B cell (primary cell): ENCODE results near the gene TRIM47. TPM values are rescaled to one million over a fixed set of nuclear protein-coding genes. Genes with fewer than 3 reads are reported as not detected.

ENCODE experiments used
- ATAC-seq: fragments of 200-7000 bp; cut with Tn5 transposase; one replicate; pipeline ENCODE4 v1.10.0; 2021; ENCODE audit warnings: low read depth, mild to moderate bottlenecking, moderate number of reproducible peaks, moderate library complexity
- CTCF ChIA-PET: fragments of 350-600 bp; sonication (Branson Sonifier 250); formaldehyde crosslinking; loops from one replicate; lab custom pipeline; 2021; ENCODE audit warnings: antibody characterized with exemption, inconsistent platforms; lab: Charles Lee
- POLR2A ChIA-PET: fragments of 350-600 bp; sonication (Branson Sonifier 250); formaldehyde crosslinking; loops from one replicate; lab custom pipeline; 2021; ENCODE audit warnings: antibody characterized with exemption; lab: Charles Lee
- DNase-seq: peaks from one replicate; pipeline ENCODE4 v3.0.0; 2013
- H2AFZ ChIP-seq: 2 replicates; pipeline ENCODE4 v1.6.1; 2012; ENCODE audit warnings: mild to moderate bottlenecking, low read depth, low read length; ENCODE audit not compliant: insufficient read depth, poor library complexity, severe bottlenecking
- H3K27ac ChIP-seq, 2 donors: 1 replicate in 1 of 2; 2 replicates in 1 of 2; pipeline ENCODE4 v1.5.1; 2012 to 2013; ENCODE audit warnings: low read length in 2 of 2, mild to moderate bottlenecking in 2 of 2, moderate library complexity in 1 of 2
- H3K27me3 ChIP-seq, 4 experiments: fragments of 200-600 bp in 1 of 4; sonication (generic) in 1 of 4; replicated peaks in 1 of 4; 1 replicate in 2 of 4; 2 replicates in 2 of 4; pipeline versions ENCODE4 v1.6.1 to v1.7.0; 2013 to 2016; ENCODE audit warnings: low read length in 3 of 4, mild to moderate bottlenecking in 2 of 4, mixed read lengths in 1 of 4, moderate library complexity in 1 of 4; ENCODE audit not compliant: insufficient read depth in 4 of 4, control insufficient read depth in 3 of 4; ENCODE audit errors: control extremely low read depth in 1 of 4
- H3K36me3 ChIP-seq, 2 experiments: replicated peaks in 1 of 2; 1 replicate in 1 of 2; 2 replicates in 1 of 2; pipeline versions ENCODE4 v1.6.1 to v1.7.1; 2013; ENCODE audit warnings: low read length in 1 of 2; ENCODE audit not compliant: insufficient read depth in 2 of 2, control insufficient read depth in 1 of 2; ENCODE audit errors: control extremely low read depth in 1 of 2, extremely low read depth in 1 of 2
- H3K4me1 ChIP-seq, 2 donors: fragments of 200-600 bp in 1 of 2; sonication (generic) in 1 of 2; 1 replicate in 1 of 2; 2 replicates in 1 of 2; pipeline versions ENCODE4 v1.5.1 to v1.6.1; 2013 to 2017; ENCODE audit warnings: low read length in 2 of 2; ENCODE audit not compliant: control insufficient read depth in 2 of 2, insufficient read depth in 2 of 2
- H3K4me2 ChIP-seq: replicated peaks from 2 replicates; pipeline ENCODE3; 2012; ENCODE audit warnings: mild to moderate bottlenecking, low read depth, low read length; ENCODE audit not compliant: poor library complexity, severe bottlenecking
- H3K4me3 ChIP-seq, 5 experiments: fragments of 200-600 bp in 1 of 5; sonication (generic) in 1 of 5; 1 replicate in 3 of 5; 2 replicates in 2 of 5; pipeline versions ENCODE4 v1.5.1 to v1.7.0; 2011 to 2016; ENCODE audit warnings: low read length in 4 of 5, mild to moderate bottlenecking in 4 of 5, low read depth in 2 of 5, control low read depth in 1 of 5, moderate library complexity in 1 of 5; ENCODE audit not compliant: insufficient read depth in 1 of 5; ENCODE audit errors: control extremely low read depth in 1 of 5, extremely low read depth in 1 of 5
- H3K79me2 ChIP-seq: fragments of 200-600 bp; sonication (generic); one replicate; pipeline ENCODE4 v1.6.0; 2016; ENCODE audit warnings: low read length; ENCODE audit not compliant: control insufficient read depth, insufficient read depth
- H3K9ac ChIP-seq: fragments of 200-600 bp; sonication (generic); 2 replicates; pipeline ENCODE4 v1.6.1; 2017; ENCODE audit warnings: mild to moderate bottlenecking, low read length, moderate library complexity
- H3K9me3 ChIP-seq, 3 donors: one replicate each; pipeline versions ENCODE4 v1.6.1 to v1.7.1; 2013; ENCODE audit warnings: low read length in 2 of 3; ENCODE audit not compliant: control insufficient read depth in 2 of 3, insufficient read depth in 1 of 3; ENCODE audit errors: control extremely low read depth in 1 of 3
- H4K20me1 ChIP-seq: 2 replicates; pipeline ENCODE4 v1.6.0; 2012; ENCODE audit warnings: mild to moderate bottlenecking, low read length; ENCODE audit not compliant: insufficient read depth, control insufficient read depth, poor library complexity, severe bottlenecking
- H3K27ac Mint-ChIP-seq: one replicate; pipeline ENCODE4 v1.8.0; 2021; ENCODE audit warnings: mixed read lengths
- H3K27me3 Mint-ChIP-seq: one replicate; pipeline ENCODE4 v1.8.0; 2021; ENCODE audit warnings: mixed read lengths
- H3K4me1 Mint-ChIP-seq: one replicate; pipeline ENCODE4 v1.8.0; 2021; ENCODE audit warnings: mixed read lengths
- H3K4me3 Mint-ChIP-seq: one replicate; pipeline ENCODE4 v1.8.0; 2021; ENCODE audit warnings: mixed read lengths
- H3K9me3 Mint-ChIP-seq: one replicate; pipeline ENCODE4 v1.8.0; 2022; ENCODE audit warnings: mixed read lengths; ENCODE audit not compliant: insufficient read depth
- EZH2 ChIP-seq: IDR thresholded peaks from 2 replicates; pipeline ENCODE4 v1.6.1; 2012; ENCODE audit warnings: borderline replicate concordance, low read depth, mild to moderate bottlenecking, moderate library complexity, low read length; ENCODE audit not compliant: insufficient read depth, poor library complexity, severe bottlenecking
- WGBS: methylation state at CpG from one replicate; pipeline ENCODE4 v1.1.5; 2013; ENCODE audit warnings: missing lambda C conversion rate; ENCODE audit not compliant: insufficient coverage; 5-methylcytosine and 5-hydroxymethylcytosine counted together
- intact Hi-C: fragments of 100-400 bp; cut with micrococcal nuclease; formaldehyde crosslinking; loops from one replicate; pipeline ENCODE4 v1.10.0; 2022
- polyA plus RNA-seq: library from polyadenylated mRNA; depleted of rRNA; stranded (reverse); fragments of >200 nt; gene quantifications from 2 replicates; pipeline ENCODE4 v1.2.3, GENCODE V29; 2012
- total RNA-seq, 2 donors: library from RNA; stranded (reverse); fragments of 120-200 nt in 1 of 2; gene quantifications; 1 replicate in 1 of 2; 2 replicates in 1 of 2; pipeline versions ENCODE4 v1.2.3 to v1.2.4, GENCODE V29; 2013 to 2022
- TF ChIP-seq, protein P1 (sequence below): fragments of 200-600 bp; IDR thresholded peaks from one replicate; pipeline ENCODE4 v1.8.0; 2022; ENCODE audit warnings: antibody characterized with exemption, mild to moderate bottlenecking

Gene TRIM47
- total and polyA plus RNA-seq, 2 donors (not counting 1 experiment from before 2014, with no cell fraction given), result 6.4 to 8.3 TPM

DNA sequence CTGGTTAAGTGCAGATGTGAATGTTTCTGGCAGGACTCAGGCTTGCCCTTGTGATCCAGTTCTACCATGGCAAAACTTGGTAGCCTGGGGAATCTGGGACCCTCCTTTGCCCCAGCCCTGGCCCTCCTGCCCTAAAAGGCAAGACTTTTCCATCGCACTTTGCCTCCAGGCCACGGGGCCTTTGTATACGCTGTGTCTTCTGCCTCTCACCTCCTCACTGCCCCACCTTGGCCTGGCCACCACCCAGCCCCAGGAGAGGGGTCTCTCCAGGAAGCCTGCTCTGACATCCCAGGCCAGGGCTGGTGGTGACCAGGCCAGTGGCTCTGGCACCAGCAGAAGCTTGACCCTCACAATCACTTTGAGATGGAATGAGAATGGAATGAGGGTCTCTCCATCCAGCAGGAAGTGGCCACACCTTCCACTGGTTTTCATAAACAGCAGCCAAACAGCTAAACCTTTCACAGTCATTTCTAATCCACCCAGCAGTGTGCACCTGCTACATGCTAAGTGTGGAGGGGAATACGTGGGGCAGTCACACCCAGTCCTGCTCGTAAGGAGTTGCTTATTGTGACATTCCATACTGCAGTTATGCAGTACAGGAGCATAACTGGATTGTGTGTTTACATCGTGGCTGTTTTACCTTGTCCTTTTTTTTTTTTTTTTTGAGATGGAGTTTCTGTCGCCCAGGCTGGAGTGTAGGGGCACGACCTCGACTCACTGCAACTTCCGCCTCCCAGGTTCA lies 27.9 kb upstream of the TRIM47 start:
- Histone ChIP-seq H4K20me1 (no peaks in the 10 kb centered on the region), H3K9ac (no peak overlapping the region)

More for the DNA sequence above, 27.9 kb upstream of the TRIM47 start:
- no peak overlapping the region for H3K4me3 ChIP-seq
- no peaks in the 10 kb centered on the region for H3K9me3 Mint-ChIP-seq
- H3K79me2 ChIP-seq, result peaks cover 14% of the 10 kb centered on the region
- H3K27me3 ChIP-seq, result no peaks in the 10 kb centered on the region
- ChIA-PET POLR2A (interaction anchor here (0.7 to 1.2 kb wide), 2 partner anchors 52 to 450 kb away, joined by 3 to 4 read pairs; partner anchors contain the start of gene WBP2), CTCF (interaction anchor here (0.7 to 4.6 kb wide), 15 partner anchors 10 to 160 kb away, joined by 3 to 66 read pairs (median 5); partner anchors contain the start of genes ACOX1, FBF1, TEN1 and TRIM65)
- H3K9me3 ChIP-seq, result no peaks in the 10 kb centered on the region
- no peak overlapping the region for H2AFZ ChIP-seq
- H3K27ac ChIP-seq, result peak overlapping the region in 1 of 2 donors; percentile 43
- no peak for ATAC-seq
- intact Hi-C loops, result loop anchor here (10.0 kb wide), 1 partner anchor 358 kb away; the partner anchor contains the start of gene UBALD2
- H3K4me2 ChIP-seq, result no peak overlapping the region
- WGBS, result 100% methylated on average over 3 of the region's 10 CpGs
- TF ChIP-seq, protein P1, sequence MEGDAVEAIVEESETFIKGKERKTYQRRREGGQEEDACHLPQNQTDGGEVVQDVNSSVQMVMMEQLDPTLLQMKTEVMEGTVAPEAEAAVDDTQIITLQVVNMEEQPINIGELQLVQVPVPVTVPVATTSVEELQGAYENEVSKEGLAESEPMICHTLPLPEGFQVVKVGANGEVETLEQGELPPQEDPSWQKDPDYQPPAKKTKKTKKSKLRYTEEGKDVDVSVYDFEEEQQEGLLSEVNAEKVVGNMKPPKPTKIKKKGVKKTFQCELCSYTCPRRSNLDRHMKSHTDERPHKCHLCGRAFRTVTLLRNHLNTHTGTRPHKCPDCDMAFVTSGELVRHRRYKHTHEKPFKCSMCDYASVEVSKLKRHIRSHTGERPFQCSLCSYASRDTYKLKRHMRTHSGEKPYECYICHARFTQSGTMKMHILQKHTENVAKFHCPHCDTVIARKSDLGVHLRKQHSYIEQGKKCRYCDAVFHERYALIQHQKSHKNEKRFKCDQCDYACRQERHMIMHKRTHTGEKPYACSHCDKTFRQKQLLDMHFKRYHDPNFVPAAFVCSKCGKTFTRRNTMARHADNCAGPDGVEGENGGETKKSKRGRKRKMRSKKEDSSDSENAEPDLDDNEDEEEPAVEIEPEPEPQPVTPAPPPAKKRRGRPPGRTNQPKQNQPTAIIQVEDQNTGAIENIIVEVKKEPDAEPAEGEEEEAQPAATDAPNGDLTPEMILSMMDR, result no peak
- no peak for TF ChIP-seq EZH2
- peak overlapping the region; percentile 53 for H3K4me3 Mint-ChIP-seq
- peaks cover 0 to 10% of the 10 kb centered on the region in 2 experiments for H3K36me3 ChIP-seq
- DNase-seq, result no peak
- H3K27ac Mint-ChIP-seq, result peak overlapping the region; percentile 75
- H3K4me1 Mint-ChIP-seq, result peaks cover 8% of the 10 kb centered on the region
- peaks cover 3 to 17% of the 10 kb centered on the region in 2 donors for H3K4me1 ChIP-seq
- H3K27me3 Mint-ChIP-seq, result no peaks in the 10 kb centered on the region
